IMR-90 (cell line): ENCODE data around the gene BRD1. TPM values are rescaled to one million over a fixed set of nuclear protein-coding genes. Genes with fewer than 3 reads are reported as not detected.

Experiments used
- ATAC-seq: fragments of 200-7000 bp; cut with Tn5 transposase; 2 replicates; pipeline ENCODE4 v1.9.1; 2020; ENCODE audit warnings: low read depth, mild to moderate bottlenecking, moderate library complexity
- BruUV-seq: library from RNA; stranded (reverse); fragments of 400-500 nt; replicated peaks from 2 replicates; lab custom pipeline; 2021; lab: Mats Ljungman, UMichigan
- CTCF ChIA-PET: fragments of 300-600 bp; formaldehyde crosslinking; extraction: SDS; loops from one replicate; lab custom pipeline; 2021; ENCODE audit warnings: antibody characterized with exemption; lab: Yijun Ruan, JAX
- POLR2A ChIA-PET: fragments of 300-600 bp; sonication (Branson Sonifier 250); formaldehyde crosslinking; loops from one replicate; lab custom pipeline; 2022; ENCODE audit warnings: antibody characterized with exemption; ENCODE audit not compliant: unreplicated experiment; lab: Charles Lee
- DNase-seq: peaks from one replicate; pipeline ENCODE4 v3.0.0; 2013
- H2AFZ ChIP-seq: replicated peaks from 2 replicates; pipeline ENCODE3; 2013; ENCODE audit warnings: low read length, mild to moderate bottlenecking; ENCODE audit not compliant: poor library complexity
- H2AK5ac ChIP-seq: 2 replicates; pipeline ENCODE4 v1.6.1; 2013; ENCODE audit warnings: low read depth, low read length, inconsistent platforms
- H2AK9ac ChIP-seq: replicated peaks from 2 replicates; pipeline ENCODE3; 2013; ENCODE audit warnings: mild to moderate bottlenecking, low read depth, low read length, moderate library complexity; ENCODE audit not compliant: poor library complexity
- H2BK120ac ChIP-seq: 2 replicates; pipeline ENCODE4 v1.6.1; 2013; ENCODE audit warnings: low read depth, low read length, inconsistent platforms
- H2BK15ac ChIP-seq: 3 replicates; pipeline ENCODE4 v1.6.1; 2013; ENCODE audit warnings: low read depth, low read length, inconsistent platforms
- H2BK20ac ChIP-seq: 2 replicates; pipeline ENCODE4 v1.6.1; 2013; ENCODE audit warnings: low read depth, mild to moderate bottlenecking, inconsistent platforms, low read length, moderate library complexity
- H2BK5ac ChIP-seq: 2 replicates; pipeline ENCODE4 v1.6.1; 2013; ENCODE audit warnings: mild to moderate bottlenecking, low read depth, low read length, inconsistent platforms; ENCODE audit not compliant: poor library complexity, severe bottlenecking
- H3K14ac ChIP-seq: replicated peaks from 2 replicates; pipeline ENCODE4 v1.6.1; 2013; ENCODE audit warnings: low read depth, low read length, inconsistent platforms
- H3K18ac ChIP-seq: 2 replicates; pipeline ENCODE4 v1.6.1; 2013; ENCODE audit warnings: low read depth, low read length, control low read depth
- H3K23ac ChIP-seq: 2 replicates; pipeline ENCODE4 v1.6.1; 2013; ENCODE audit warnings: low read depth, low read length, inconsistent platforms
- H3K27ac ChIP-seq: 2 replicates; pipeline ENCODE4 v1.5.1; 2013; ENCODE audit warnings: mild to moderate bottlenecking, control low read depth, low read length; ENCODE audit not compliant: insufficient read depth
- H3K27me3 ChIP-seq: 2 replicates; pipeline ENCODE4 v1.6.1; 2013; ENCODE audit warnings: low read length; ENCODE audit not compliant: control insufficient read depth, insufficient read depth
- H3K36me3 ChIP-seq: 2 replicates; pipeline ENCODE4 v1.6.1; 2013; ENCODE audit warnings: low read length, mixed read lengths; ENCODE audit not compliant: control insufficient read depth, insufficient read depth
- H3K4ac ChIP-seq: 2 replicates; pipeline ENCODE4 v1.6.1; 2013; ENCODE audit warnings: low read depth, low read length, inconsistent platforms
- H3K4me1 ChIP-seq: 2 replicates; pipeline ENCODE4 v1.6.1; 2013; ENCODE audit warnings: low read length, mixed read lengths; ENCODE audit not compliant: control insufficient read depth, insufficient read depth
- H3K4me2 ChIP-seq: 2 replicates; pipeline ENCODE4 v1.6.1; 2013; ENCODE audit warnings: low read depth, mild to moderate bottlenecking, control low read depth, low read length, moderate library complexity
- H3K4me3 ChIP-seq: 2 replicates; pipeline ENCODE4 v1.5.1; 2013; ENCODE audit warnings: low read depth, mild to moderate bottlenecking, control low read depth, low read length, moderate library complexity; ENCODE audit not compliant: insufficient read depth
- H3K56ac ChIP-seq: 2 replicates; pipeline ENCODE4 v1.6.1; 2013; ENCODE audit warnings: low read length, inconsistent platforms; ENCODE audit not compliant: insufficient read depth; ENCODE audit errors: extremely low read depth
- H3K79me1 ChIP-seq, 2 experiments: 2 replicates each; pipeline ENCODE4 v1.6.1; 2013; ENCODE audit warnings: low read length in 2 of 2, inconsistent platforms in 1 of 2, low read depth in 1 of 2
- H3K9ac ChIP-seq: 2 replicates; pipeline ENCODE4 v1.6.1; 2013; ENCODE audit warnings: low read depth, low read length, control low read depth
- H3K9me1 ChIP-seq: 2 replicates; pipeline ENCODE4 v1.6.1; 2013; ENCODE audit warnings: low read length, inconsistent platforms; ENCODE audit not compliant: insufficient read depth
- H3K9me3 ChIP-seq: 2 replicates; pipeline ENCODE4 v1.6.1; 2013; ENCODE audit warnings: low read length; ENCODE audit not compliant: control insufficient read depth, insufficient read depth
- H4K20me1 ChIP-seq: 2 replicates; pipeline ENCODE4 v1.6.1; 2013; ENCODE audit warnings: low read length, inconsistent platforms; ENCODE audit not compliant: insufficient read depth
- H4K5ac ChIP-seq: 2 replicates; pipeline ENCODE4 v1.6.1; 2013; ENCODE audit warnings: mild to moderate bottlenecking, low read depth, low read length, control low read depth
- H4K8ac ChIP-seq, 2 experiments: 2 replicates each; pipeline ENCODE4 v1.6.1; 2013; ENCODE audit warnings: low read depth in 2 of 2, low read length in 2 of 2, control low read depth in 1 of 2, inconsistent platforms in 1 of 2
- H4K91ac ChIP-seq: 2 replicates; pipeline ENCODE4 v1.6.1; 2013; ENCODE audit warnings: low read depth, low read length, inconsistent platforms; ENCODE audit not compliant: insufficient read depth
- BHLHE40 ChIP-seq: fragments of 150-350 bp; IDR thresholded peaks from 2 replicates; pipeline ENCODE4 v1.6.1; 2016; ENCODE audit warnings: mild to moderate bottlenecking, low read depth, low read length
- CEBPB ChIP-seq: IDR thresholded peaks from 2 replicates; pipeline ENCODE4 v1.6.1; 2012; ENCODE audit warnings: low read depth, low read length, improper control_type of control experiment
- CHD1 ChIP-seq: IDR thresholded peaks from 2 replicates; pipeline ENCODE4 v1.6.1; 2012; ENCODE audit warnings: low read depth, low read length, improper control_type of control experiment
- CTCF ChIP-seq: conservative IDR thresholded peaks from 2 replicates; pipeline ENCODE4 v1.5.1; 2012; ENCODE audit warnings: mild to moderate bottlenecking, low read depth, low read length, improper control_type of control experiment
- ELK1 ChIP-seq: fragments of 150-350 bp; IDR thresholded peaks from 2 replicates; pipeline ENCODE4 v1.6.1; 2016; ENCODE audit warnings: low read depth, mild to moderate bottlenecking, low read length, moderate library complexity, borderline replicate concordance
- FOS ChIP-seq: fragments of 150-350 bp; IDR thresholded peaks from 2 replicates; pipeline ENCODE4 v1.6.1; 2016; ENCODE audit warnings: low read depth, low read length
- MAFK ChIP-seq: IDR thresholded peaks from 2 replicates; pipeline ENCODE4 v1.6.1; 2012; ENCODE audit warnings: low read depth, low read length, improper control_type of control experiment
- MAZ ChIP-seq: IDR thresholded peaks from 2 replicates; pipeline ENCODE4 v1.6.1; 2012; ENCODE audit warnings: low read depth, mild to moderate bottlenecking, low read length, improper control_type of control experiment, moderate library complexity, borderline replicate concordance
- MXI1 ChIP-seq: IDR thresholded peaks from 2 replicates; pipeline ENCODE4 v1.6.1; 2012; ENCODE audit warnings: low read depth, mild to moderate bottlenecking, low read length, moderate library complexity, borderline replicate concordance
- NFE2L2 ChIP-seq: fragments of 150-350 bp; IDR thresholded peaks from 2 replicates; pipeline ENCODE4 v1.6.1; 2016; ENCODE audit warnings: low read depth, mild to moderate bottlenecking, low read length
- POLR2A ChIP-seq: IDR thresholded peaks from 2 replicates; pipeline ENCODE4 v1.6.1; 2012; ENCODE audit warnings: mild to moderate bottlenecking, low read depth, low read length
- RAD21 ChIP-seq: IDR thresholded peaks from 2 replicates; pipeline ENCODE4 v1.6.1; 2012; ENCODE audit warnings: low read length, improper control_type of control experiment
- RCOR1 ChIP-seq: IDR thresholded peaks from 2 replicates; pipeline ENCODE4 v1.6.1; 2012; ENCODE audit warnings: mild to moderate bottlenecking, low read length, improper control_type of control experiment; ENCODE audit not compliant: insufficient replicate concordance
- SMC3 ChIP-seq: fragments of 150-350 bp; IDR thresholded peaks from 2 replicates; pipeline ENCODE4 v1.6.1; 2016; ENCODE audit warnings: low read depth, mild to moderate bottlenecking, antibody characterized with exemption, low read length, moderate library complexity
- USF2 ChIP-seq: fragments of 150-350 bp; IDR thresholded peaks from 2 replicates; pipeline ENCODE4 v1.6.1; 2017; ENCODE audit warnings: mild to moderate bottlenecking, antibody characterized with exemption, low read length, low read depth
- WGBS, 2 experiments: methylation state at CpG; one replicate each; pipeline versions ENCODE4 v1.1.5 to v1.1.7; 2013; ENCODE audit warnings: missing lambda C conversion rate in 2 of 2; ENCODE audit not compliant: insufficient read length in 1 of 2; ENCODE audit errors: extremely low coverage in 2 of 2; 5-methylcytosine and 5-hydroxymethylcytosine counted together
- dilution Hi-C: fragments of 300-500 bp; cut with HindIII; formaldehyde crosslinking; loops from one replicate; pipeline ENCODE4 v1.14.3; 2018; ENCODE audit warnings: low sequenced_read_pairs; ENCODE audit not compliant: unreplicated experiment
- in situ Hi-C: fragments of 300-500 bp; cut with MboI; formaldehyde crosslinking; loops from 3 replicates; pipeline ENCODE4 v1.14.3; 2019; ENCODE audit warnings: low sequenced_read_pairs, inconsistent platforms, mixed read lengths
- intact Hi-C: fragments of 100-400 bp; cut with micrococcal nuclease; formaldehyde crosslinking; loops from 2 replicates; pipeline ENCODE4 v1.10.0; 2022
- polyA plus RNA-seq, 3 experiments: library from polyadenylated mRNA; depleted of rRNA; stranded (reverse); fragments of >200 nt; gene quantifications; 2 replicates each; pipeline ENCODE4 v1.2.3, GENCODE V29; 2012; ENCODE audit warnings: low replicate concordance in 1 of 3
- total RNA-seq: library from RNA; depleted of rRNA; stranded (reverse); fragments of >200 nt; gene quantifications from 2 replicates; pipeline ENCODE4 v1.2.3, GENCODE V29; 2012

Gene BRD1
- total and polyA plus RNA-seq, 2 of the 4 experiments (the other 2 are of a cell fraction), result 10.0 to 10.6 TPM

DNA sequence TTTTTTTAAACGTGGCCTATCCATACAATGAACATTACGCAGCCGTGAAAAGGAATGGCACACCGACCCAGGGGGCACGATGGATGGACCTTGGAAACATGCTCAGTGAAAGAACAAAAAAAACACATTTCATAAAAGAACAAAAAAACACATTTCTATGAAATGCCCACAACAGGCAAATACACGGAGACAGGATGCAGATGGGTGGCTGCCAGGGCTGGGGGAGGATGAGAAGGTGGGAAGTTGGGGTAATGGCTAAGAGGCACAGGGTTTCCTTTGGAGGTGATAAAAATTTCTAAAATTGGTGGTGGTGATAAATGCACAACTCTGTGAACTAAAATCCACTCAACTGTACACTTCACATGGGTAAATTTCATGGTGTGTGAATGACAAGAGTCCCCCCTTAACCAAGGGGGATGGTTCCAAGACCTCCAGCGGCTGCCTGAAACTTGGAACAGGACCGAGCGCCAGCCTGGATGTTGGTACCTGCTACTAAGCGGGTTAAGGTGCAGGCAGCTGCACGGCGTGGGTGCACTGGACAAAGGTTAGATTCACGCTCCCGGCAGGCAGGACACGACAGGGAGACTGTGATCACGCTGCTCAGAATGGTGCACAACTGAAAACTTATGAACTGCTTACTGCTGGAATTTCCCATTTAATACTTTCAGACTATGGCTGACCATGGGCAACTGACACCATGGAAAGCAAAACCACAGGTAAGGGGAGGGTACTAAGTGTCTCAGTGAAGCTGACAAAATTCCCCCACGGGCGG is 16.5 kb downstream of the BRD1 start:
- peaks cover 28% of the 10 kb centered on the region for H3K36me3 ChIP-seq
- H3K4ac ChIP-seq, result no peak overlapping the region
- intact Hi-C loops, result no loop called here
- H2AFZ ChIP-seq, result no peak overlapping the region
- no peaks in the 10 kb centered on the region for H3K27me3 ChIP-seq
- in situ Hi-C loops, result loop anchor here (25.0 kb wide), 2 partner anchors 101 to 401 kb away; partner anchors contain the start of genes ALG12, CRELD2 and SELENOO
- H2BK5ac ChIP-seq, result no peak overlapping the region
- H3K9me3 ChIP-seq, result no peaks in the 10 kb centered on the region; the same call in 1 of the 2 replicates
- WGBS, 2 experiments, result 98% methylated on average over 8 of the region's 18 CpGs; no CpG with 5 or more reads in 1 of the 2 experiments
- ATAC-seq (no peak), DNase-seq (no peak)
- no peak overlapping the region for H3K18ac ChIP-seq
- H3K4me2 ChIP-seq, result no peak overlapping the region
- no peak overlapping the region for H4K5ac ChIP-seq
- dilution Hi-C loops, result no loop called here
- no peak overlapping the region for H4K91ac ChIP-seq
- no peak overlapping the region for H2BK120ac ChIP-seq
- H2BK20ac ChIP-seq, result no peak overlapping the region
- H4K20me1 ChIP-seq, result peaks cover 96% of the 10 kb centered on the region
- H3K23ac ChIP-seq, result no peak overlapping the region
- no peak overlapping the region for H2AK9ac ChIP-seq
- no peak overlapping the region for H4K8ac ChIP-seq
- H3K56ac ChIP-seq, result no peak overlapping the region
- peaks cover 21% of the 10 kb centered on the region for H3K9me1 ChIP-seq
- ChIA-PET CTCF (interaction anchor here (1.0 kb wide), 1 partner anchor 13 kb away, joined by 3 read pairs; no protein-coding TSS in a partner anchor), POLR2A (no interaction called here)
- H2AK5ac ChIP-seq, result no peak overlapping the region
- peaks cover 14% of the 10 kb centered on the region for H3K4me1 ChIP-seq
- no peak overlapping the region for H3K14ac ChIP-seq
- H3K9ac ChIP-seq, result no peak overlapping the region
- H2BK15ac ChIP-seq, result no peak overlapping the region
- peaks cover 8 to 77% of the 10 kb centered on the region in 2 experiments for H3K79me1 ChIP-seq
- no TSS peak for BruUV-seq
- H3K4me3 ChIP-seq, result no peak overlapping the region
- no peak overlapping the region for H3K27ac ChIP-seq
- TF ChIP-seq MAFK (no peak), RCOR1 (no peak), BHLHE40 (no peak), CEBPB (no peak), MXI1 (no peak), USF2 (no peak), POLR2A (no peak), FOS (no peak), CTCF (no peak), ELK1 (no peak), RAD21 (no peak), CHD1 (no peak), MAZ (no peak), NFE2L2 (no peak), SMC3 (no peak)
